ENCODE measurements around the gene SPNS3. TPM values are rescaled to one million over a fixed set of nuclear protein-coding genes. Genes with fewer than 3 reads are reported as not detected.

SPNS3 gene
- polyA plus RNA-seq, 1 donor (not counting 4 experiments of a cell fraction or from before 2014, with no cell fraction given), result not detected

DNA sequence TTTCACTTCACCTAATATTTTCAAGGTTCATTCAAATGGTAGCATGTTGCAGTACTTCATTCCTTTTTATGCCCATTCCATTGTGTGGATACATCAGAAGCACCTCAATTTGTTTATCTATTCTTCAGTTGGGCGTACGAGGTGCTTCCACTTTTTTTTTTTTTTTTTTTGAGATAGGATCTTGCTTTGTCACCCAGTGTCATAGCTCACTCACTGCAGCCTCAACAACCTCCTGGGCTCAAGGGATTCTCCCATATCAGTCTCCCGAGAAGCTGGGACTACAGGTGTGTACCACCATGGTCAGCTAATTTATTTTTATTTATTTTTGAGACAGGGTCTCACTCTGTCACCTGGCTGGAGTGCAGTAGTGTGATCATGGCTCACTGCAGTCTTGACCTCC, 22.5 kb upstream of the SPNS3 start:
- no peaks in the 10 kb centered on the region for H3K9me1 ChIP-seq (ENCODE audit: control insufficient read depth, extremely low read depth, insufficient read depth, low read length)
- H3K27me3 ChIP-seq (ENCODE audit: control insufficient read depth, extremely low read depth, insufficient read depth, low read length), result no peaks in the 10 kb centered on the region
- FAIRE-seq, result no peak
- H3K9ac ChIP-seq (ENCODE audit: control insufficient read depth, extremely low read depth, insufficient read depth, low read length), result no peak overlapping the region
- H3K4me3 ChIP-seq (ENCODE audit: control insufficient read depth in 2 of 3, extremely low read depth in 1 of 3, insufficient read depth in 2 of 3, low read depth in 1 of 3, low read length in 3 of 3), result no peak overlapping the region
- H3K9me3 ChIP-seq (ENCODE audit: control insufficient read depth, low read depth, low read length), result no peaks in the 10 kb centered on the region
- no peak overlapping the region for H3K27ac ChIP-seq (ENCODE audit: control insufficient read depth, insufficient read depth, low read length)
- no peak overlapping the region for H3K4me2 ChIP-seq (ENCODE audit: control insufficient read depth, extremely low read depth, insufficient read depth, low read depth, low read length)
- dilution Hi-C loops (cut with MboI; ENCODE audit: extremely low pct_ligation_motif_present, low sequenced_read_pairs), result loop anchor here (25.0 kb wide), 1 partner anchor 99 kb away; no protein-coding TSS in a partner anchor
- H4K20me1 ChIP-seq (ENCODE audit: control insufficient read depth, extremely low read depth, insufficient read depth, low read length), result no peaks in the 10 kb centered on the region
- H3K4me1 ChIP-seq (ENCODE audit: control insufficient read depth, extremely low read depth, insufficient read depth, low read length), result peaks cover 24% of the 10 kb centered on the region
- no peak for DNase-seq (ENCODE audit: low read depth, low spot score)
- no peak overlapping the region for H2AFZ ChIP-seq (ENCODE audit: control insufficient read depth, low read length)
- H3K79me2 ChIP-seq (ENCODE audit: control insufficient read depth, insufficient read depth, low read length), result no peaks in the 10 kb centered on the region
- TF ChIP-seq EZH2 (IDR thresholded peaks at IDR 0.05; ENCODE audit: low read length), result no peak
- TF ChIP-seq, protein P1, sequence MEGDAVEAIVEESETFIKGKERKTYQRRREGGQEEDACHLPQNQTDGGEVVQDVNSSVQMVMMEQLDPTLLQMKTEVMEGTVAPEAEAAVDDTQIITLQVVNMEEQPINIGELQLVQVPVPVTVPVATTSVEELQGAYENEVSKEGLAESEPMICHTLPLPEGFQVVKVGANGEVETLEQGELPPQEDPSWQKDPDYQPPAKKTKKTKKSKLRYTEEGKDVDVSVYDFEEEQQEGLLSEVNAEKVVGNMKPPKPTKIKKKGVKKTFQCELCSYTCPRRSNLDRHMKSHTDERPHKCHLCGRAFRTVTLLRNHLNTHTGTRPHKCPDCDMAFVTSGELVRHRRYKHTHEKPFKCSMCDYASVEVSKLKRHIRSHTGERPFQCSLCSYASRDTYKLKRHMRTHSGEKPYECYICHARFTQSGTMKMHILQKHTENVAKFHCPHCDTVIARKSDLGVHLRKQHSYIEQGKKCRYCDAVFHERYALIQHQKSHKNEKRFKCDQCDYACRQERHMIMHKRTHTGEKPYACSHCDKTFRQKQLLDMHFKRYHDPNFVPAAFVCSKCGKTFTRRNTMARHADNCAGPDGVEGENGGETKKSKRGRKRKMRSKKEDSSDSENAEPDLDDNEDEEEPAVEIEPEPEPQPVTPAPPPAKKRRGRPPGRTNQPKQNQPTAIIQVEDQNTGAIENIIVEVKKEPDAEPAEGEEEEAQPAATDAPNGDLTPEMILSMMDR (optimal IDR thresholded peaks at IDR 0.05 in 1 of 3, IDR thresholded peaks at IDR 0.05 in 1 of 3, conservative IDR thresholded peaks at IDR 0.05 in 1 of 3; ENCODE audit: extremely low read depth in 1 of 3, insufficient read depth in 2 of 3, low read length in 3 of 3), result no peak
- H3K36me3 ChIP-seq (ENCODE audit: control insufficient read depth in 2 of 2, extremely low read depth in 1 of 2, insufficient read depth in 2 of 2, low read length in 2 of 2), result no peaks in the 10 kb centered on the region

DNA sequence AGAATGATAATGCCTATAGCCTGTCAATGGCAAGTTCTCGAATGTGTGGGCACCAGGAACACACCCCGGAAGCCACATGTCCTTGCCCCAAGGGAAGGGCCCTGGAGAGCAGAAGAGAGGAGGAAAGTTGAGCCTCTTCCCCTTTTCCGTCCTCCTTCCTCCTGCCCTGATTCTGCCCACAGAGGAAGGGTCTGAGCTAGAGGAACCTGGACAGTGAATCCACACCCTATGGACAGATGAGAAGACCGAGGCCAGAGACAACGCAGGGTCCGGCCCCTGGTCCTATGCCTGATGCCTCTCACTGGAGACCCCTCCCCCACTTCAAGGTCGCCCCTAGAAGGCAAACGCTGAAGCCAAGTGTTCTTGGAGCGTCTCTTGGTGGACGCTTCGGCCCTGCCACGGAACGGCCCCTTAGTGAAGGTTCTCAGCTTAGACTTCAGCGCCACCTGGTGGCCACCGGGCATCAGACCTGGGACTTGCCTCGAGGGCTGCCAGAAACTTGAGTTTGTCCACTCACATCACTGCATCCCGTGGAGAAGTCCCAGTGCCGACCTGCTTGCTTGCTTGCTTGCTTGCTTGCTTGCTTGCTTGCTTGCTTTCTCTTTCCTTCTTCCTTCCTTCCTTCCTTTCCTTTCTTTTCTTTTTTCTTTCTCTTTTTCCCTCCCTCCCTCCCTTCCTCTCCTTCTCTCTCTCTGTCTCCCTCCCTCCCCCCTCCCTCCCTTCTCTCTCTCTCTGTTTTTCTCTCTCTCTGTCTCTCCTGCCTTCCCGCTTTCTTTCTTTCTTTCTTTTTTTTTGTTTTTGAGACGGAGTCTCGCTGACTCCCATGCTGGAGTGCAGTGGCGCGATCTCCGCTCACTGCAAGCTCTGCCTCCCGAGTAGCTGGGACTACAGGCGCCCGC, 20.6 kb upstream of the SPNS3 start:
- Histone ChIP-seq H2AFZ (ENCODE audit: control insufficient read depth, low read length) (peak overlapping the region; percentile 16), H3K27ac (ENCODE audit: control insufficient read depth, insufficient read depth, low read length) (no peak overlapping the region), H3K9ac (ENCODE audit: control insufficient read depth, extremely low read depth, insufficient read depth, low read length) (no peak overlapping the region), H3K4me2 (ENCODE audit: control insufficient read depth, extremely low read depth, insufficient read depth, low read depth, low read length) (peak overlapping the region; percentile 58), H4K20me1 (ENCODE audit: control insufficient read depth, extremely low read depth, insufficient read depth, low read length) (no peaks in the 10 kb centered on the region), H3K79me2 (ENCODE audit: control insufficient read depth, insufficient read depth, low read length) (no peaks in the 10 kb centered on the region), H3K4me3 (ENCODE audit: control insufficient read depth in 2 of 3, extremely low read depth in 1 of 3, insufficient read depth in 2 of 3, low read depth in 1 of 3, low read length in 3 of 3) (peak overlapping the region in 1 of 3 experiments; percentile 19), H3K4me1 (ENCODE audit: control insufficient read depth, extremely low read depth, insufficient read depth, low read length) (peaks cover 13% of the 10 kb centered on the region), H3K9me3 (ENCODE audit: control insufficient read depth, low read depth, low read length) (no peaks in the 10 kb centered on the region), H3K27me3 (ENCODE audit: control insufficient read depth, extremely low read depth, insufficient read depth, low read length) (no peaks in the 10 kb centered on the region), H3K36me3 (ENCODE audit: control insufficient read depth in 2 of 2, extremely low read depth in 1 of 2, insufficient read depth in 2 of 2, low read length in 2 of 2) (no peaks in the 10 kb centered on the region), H3K9me1 (ENCODE audit: control insufficient read depth, extremely low read depth, insufficient read depth, low read length) (no peaks in the 10 kb centered on the region)
- TF ChIP-seq, protein P1 (optimal IDR thresholded peaks at IDR 0.05 in 1 of 3, IDR thresholded peaks at IDR 0.05 in 1 of 3, conservative IDR thresholded peaks at IDR 0.05 in 1 of 3; ENCODE audit: extremely low read depth in 1 of 3, insufficient read depth in 2 of 3, low read length in 3 of 3), result peak; percentile 80 to 96 (median 96)
- TF ChIP-seq EZH2 (IDR thresholded peaks at IDR 0.05; ENCODE audit: low read length), result no peak
- dilution Hi-C loops (cut with MboI; ENCODE audit: extremely low pct_ligation_motif_present, low sequenced_read_pairs), result loop anchor here (25.0 kb wide), 1 partner anchor 101 kb away; no protein-coding TSS in a partner anchor
- FAIRE-seq (peak; percentile 97), DNase-seq (ENCODE audit: low read depth, low spot score) (peak; percentile 67)
